DOHH2 (cell line): Measurements from ENCODE around the gene CALHM4.

ENCODE experiments used
- CTCF ChIP-seq: fragments of 200-600 bp; sonication (generic); IDR thresholded peaks from one replicate; pipeline ENCODE4 v1.5.1; 2014; ENCODE audit warnings: antibody characterized with exemption, mild to moderate bottlenecking, low read depth, low read length; ENCODE audit not compliant: poor library complexity, severe bottlenecking
- EZH2phosphoT487 ChIP-seq: fragments of 200-600 bp; sonication (generic); IDR thresholded peaks from 2 replicates; pipeline ENCODE4 v1.6.1; 2017; ENCODE audit warnings: borderline replicate concordance, mild to moderate bottlenecking, antibody characterized with exemption, low read length, moderate library complexity, mixed read lengths

- no peak for TF ChIP-seq CTCF
- no peak for TF ChIP-seq EZH2phosphoT487
Observed at GRCh38 chr6:116545651-116546050, 7.9 kb upstream of the CALHM4 start, which contains the start of gene TRAPPC3L.
